HepG2 (cell line): ENCODE measurements around the gene ATP5MK. TPM values are rescaled to one million over a fixed set of nuclear protein-coding genes. Genes with fewer than 3 reads are reported as not detected.

ENCODE experiments used
- ATAC-seq: fragments of 200-7000 bp; cut with Tn5 transposase; 3 replicates; pipeline ENCODE4 v1.9.1; 2020; ENCODE audit warnings: mild to moderate bottlenecking, moderate library complexity
- BruUV-seq: library from RNA; stranded (reverse); fragments of 400-500 nt; replicated peaks from 2 replicates; lab custom pipeline; 2021; lab: Mats Ljungman, UMichigan
- CTCF ChIA-PET: fragments of 300-600 bp; formaldehyde crosslinking; extraction: SDS; loops from one replicate; lab custom pipeline; 2021; ENCODE audit warnings: low total read pairs, inconsistent platforms, low intra/inter-chr PET ratio; lab: Yijun Ruan, JAX
- POLR2A ChIA-PET: fragments of 350-600 bp; sonication (Branson Sonifier 250); formaldehyde crosslinking; loops from one replicate; lab custom pipeline; 2020; ENCODE audit warnings: antibody characterized with exemption, inconsistent platforms; lab: Yijun Ruan, JAX
- DNase-seq: peaks from one replicate; pipeline ENCODE4 v3.0.0-alpha.2; 2015; ENCODE audit warnings: low spot score
- FAIRE-seq: peaks from 3 replicates; lab custom pipeline; 2011; peaks lifted over from hg19 to GRCh38; lab: Jason Lieb, UNC
- H2AFZ ChIP-seq: one replicate; pipeline ENCODE4 v1.6.1; 2011; ENCODE audit warnings: low read length, inconsistent platforms
- H3K27ac ChIP-seq: fragments of 300-600 bp; 3 replicates; pipeline ENCODE4 v1.8.0; 2011; ENCODE audit warnings: mixed run types, mild to moderate bottlenecking, mixed read lengths, low read length, inconsistent platforms; ENCODE audit not compliant: insufficient read depth; ENCODE audit errors: extremely low read length
- H3K27me3 ChIP-seq, 2 experiments: fragments of 200-600 bp in 1 of 2; 2 replicates in 1 of 2; 3 replicates in 1 of 2; pipeline versions ENCODE4 v1.6.0 to v1.8.0; 2011; ENCODE audit warnings: low read length in 2 of 2, mild to moderate bottlenecking in 2 of 2, moderate library complexity in 2 of 2, inconsistent platforms in 1 of 2; ENCODE audit not compliant: insufficient read depth in 2 of 2, control insufficient read depth in 1 of 2
- H3K36me3 ChIP-seq, 2 experiments: fragments of 200-600 bp in 1 of 2; replicated peaks in 1 of 2; 2 replicates in 1 of 2; 3 replicates in 1 of 2; pipeline versions ENCODE4 v1.5.1 to v1.8.0; 2011; ENCODE audit warnings: low read length in 2 of 2, inconsistent platforms in 1 of 2; ENCODE audit not compliant: insufficient read depth in 2 of 2, control insufficient read depth in 1 of 2
- H3K4me1 ChIP-seq: 2 replicates; pipeline ENCODE4 v1.5.1; 2012; ENCODE audit warnings: low read length, inconsistent platforms; ENCODE audit not compliant: insufficient read depth
- H3K4me2 ChIP-seq: 2 replicates; pipeline ENCODE4 v1.6.0; 2011; ENCODE audit warnings: low read depth, low read length, inconsistent platforms
- H3K4me3 ChIP-seq, 3 experiments: fragments of 200-600 bp in 1 of 3; sonication (generic), shearing (Covaris generic) in 1 of 3; replicated peaks in 1 of 3; 2 replicates each; pipeline ENCODE4 v1.5.1; 2011 to 2016; ENCODE audit warnings: low read length in 3 of 3, inconsistent platforms in 2 of 3, low read depth in 2 of 3, mild to moderate bottlenecking in 2 of 3, control low read depth in 1 of 3, mixed read lengths in 1 of 3; ENCODE audit not compliant: insufficient read depth in 1 of 3
- H3K79me2 ChIP-seq: one replicate; pipeline ENCODE4 v1.6.1; 2011; ENCODE audit warnings: low read length, inconsistent platforms; ENCODE audit not compliant: insufficient read depth
- H3K9ac ChIP-seq: 2 replicates; pipeline ENCODE4 v1.6.0; 2011; ENCODE audit warnings: mild to moderate bottlenecking, low read depth, low read length, inconsistent platforms; ENCODE audit not compliant: insufficient read depth
- H3K9me3 ChIP-seq: 2 replicates; pipeline ENCODE4 v1.5.1; 2012; ENCODE audit warnings: mild to moderate bottlenecking, low read length
- H4K20me1 ChIP-seq: 2 replicates; pipeline ENCODE4 v1.6.0; 2011; ENCODE audit warnings: inconsistent platforms, mild to moderate bottlenecking, low read length, moderate library complexity; ENCODE audit not compliant: insufficient read depth
- AKAP8 ChIP-seq: sonication (generic); formaldehyde crosslinking; IDR thresholded peaks from 2 replicates; pipeline ENCODE4 v1.5.1; 2020; ENCODE audit warnings: mild to moderate bottlenecking, missing genetic modification reagents
- BCL6 ChIP-seq: IDR thresholded peaks from 2 replicates; pipeline ENCODE4 v1.6.1; 2016; ENCODE audit warnings: missing genetic modification reagents, missing compliant biosample characterization
- GTF3A ChIP-seq: sonication (generic); formaldehyde crosslinking; conservative IDR thresholded peaks from 2 replicates; pipeline ENCODE4 v1.4.0; 2020; ENCODE audit warnings: mild to moderate bottlenecking, missing genetic modification reagents
- MAX ChIP-seq: IDR thresholded peaks from 2 replicates; pipeline ENCODE4 v1.6.1; 2012; ENCODE audit warnings: inconsistent platforms
- POLR2AphosphoS2 ChIP-seq: IDR thresholded peaks from 2 replicates; pipeline ENCODE4 v1.6.1; 2011; ENCODE audit warnings: low read depth, low read length, improper control_type of control experiment
- ZBTB1 ChIP-seq: sonication (generic); formaldehyde crosslinking; IDR thresholded peaks from 2 replicates; pipeline ENCODE4 v1.4.0; 2020; ENCODE audit warnings: missing genetic modification reagents, borderline replicate concordance
- ZFP37 ChIP-seq: sonication (generic); formaldehyde crosslinking; IDR thresholded peaks from 2 replicates; pipeline ENCODE4 v1.4.0; 2020; ENCODE audit warnings: missing genetic modification reagents, borderline replicate concordance
- ZNF121 ChIP-seq: sonication (generic); formaldehyde crosslinking; IDR thresholded peaks from 2 replicates; pipeline ENCODE4 v1.5.0; 2020; ENCODE audit warnings: mild to moderate bottlenecking, missing genetic modification reagents
- ZNF614 ChIP-seq: IDR thresholded peaks from 2 replicates; pipeline ENCODE4 v1.6.1; 2018; ENCODE audit warnings: missing biosample characterization, missing genetic modification reagents, inconsistent platforms, borderline replicate concordance
- ZNF770 ChIP-seq: sonication (generic); formaldehyde crosslinking; IDR thresholded peaks from 2 replicates; pipeline ENCODE4 v1.5.0; 2020; ENCODE audit warnings: mild to moderate bottlenecking, missing genetic modification reagents
- ZSCAN25 ChIP-seq: sonication (generic); formaldehyde crosslinking; IDR thresholded peaks from 2 replicates; pipeline ENCODE4 v1.8.0; 2022; ENCODE audit warnings: mild to moderate bottlenecking, missing genetic modification reagents
- WGBS: methylation state at CpG from one replicate; pipeline ENCODE4 v1.1.6; 2017; ENCODE audit warnings: low lambda C conversion rate; 5-methylcytosine and 5-hydroxymethylcytosine counted together
- in situ Hi-C: cut with HindIII; loops from 2 replicates; pipeline ENCODE4 v1.10.0; 2017; ENCODE audit warnings: low pct_unique_long_range_greater_than_20kb; ENCODE audit not compliant: extremely low pct_ligation_motif_present
- intact Hi-C: fragments of 100-400 bp; cut with micrococcal nuclease; formaldehyde crosslinking; loops from one replicate; pipeline ENCODE4 v1.10.0; 2022; ENCODE audit not compliant: unreplicated experiment
- polyA plus RNA-seq, 8 experiments: library from polyadenylated mRNA; depleted of rRNA in 3 of 8; stranded (reverse) in 7 of 8; unstranded in 1 of 8; fragments of >200 nt; fragmentation: Illumina TruSeq in 4 of 8; extraction: Trizol in 4 of 8; gene quantifications; 2 replicates each; pipeline versions ENCODE4 v1.2.1 to v1.2.3, GENCODE V29; 2011 to 2016; ENCODE audit warnings: low read depth in 4 of 8, missing spikeins in 1 of 8, mixed read lengths in 1 of 8; ENCODE audit not compliant: insufficient read depth in 1 of 8
- total RNA-seq, 5 experiments: library from RNA; depleted of rRNA; stranded (reverse); fragments of >200 nt; fragmentation: Illumina TruSeq; extraction: Trizol; gene quantifications; 2 replicates each; pipeline ENCODE4 v1.2.3, GENCODE V29; 2016; ENCODE audit warnings: low read depth in 1 of 5
- TF ChIP-seq, protein P1 (sequence below): sonication (generic); formaldehyde crosslinking; IDR thresholded peaks from 2 replicates; pipeline ENCODE4 v1.4.0; 2020; ENCODE audit warnings: missing genetic modification reagents
- TF ChIP-seq, protein P2 (sequence below): sonication (generic); formaldehyde crosslinking; conservative IDR thresholded peaks from 2 replicates; pipeline ENCODE4 v1.4.0; 2020; ENCODE audit warnings: mild to moderate bottlenecking, missing genetic modification reagents, moderate library complexity

The ATP5MK gene
- total and polyA plus RNA-seq, 2 of the 13 experiments (the other 11 are each of a cell fraction or from before 2014, with no cell fraction given) = 312 to 517 TPM

- in situ Hi-C loops = no loop called here
- FAIRE-seq (no peak), ATAC-seq (no peak), DNase-seq (no peak)
- Histone ChIP-seq H3K79me2 (no peaks in the 10 kb centered on the region), H3K27ac (no peak overlapping the region), H3K27me3 (no peaks in the 10 kb centered on the region; a peak in 1 of 5 replicates), H3K9me3 (no peaks in the 10 kb centered on the region), H4K20me1 (no peaks in the 10 kb centered on the region), H3K4me3 (no peak overlapping the region), H2AFZ (no peak overlapping the region), H3K4me1 (peaks cover 17% of the 10 kb centered on the region; the same call in 1 of the 2 replicates), H3K36me3 (no peaks in the 10 kb centered on the region), H3K4me2 (no peak overlapping the region), H3K9ac (no peak overlapping the region)
- POLR2A ChIA-PET = interaction anchor here (1.5 kb wide), 1 partner anchor 13 kb away, joined by 6 read pairs; no protein-coding TSS in a partner anchor
- intact Hi-C loops = no loop called here
- no peak for TF ChIP-seq ZFP37 (CRISPR knock-in tag)
- TF ChIP-seq MAX = no peak
- TF ChIP-seq, protein P1, sequence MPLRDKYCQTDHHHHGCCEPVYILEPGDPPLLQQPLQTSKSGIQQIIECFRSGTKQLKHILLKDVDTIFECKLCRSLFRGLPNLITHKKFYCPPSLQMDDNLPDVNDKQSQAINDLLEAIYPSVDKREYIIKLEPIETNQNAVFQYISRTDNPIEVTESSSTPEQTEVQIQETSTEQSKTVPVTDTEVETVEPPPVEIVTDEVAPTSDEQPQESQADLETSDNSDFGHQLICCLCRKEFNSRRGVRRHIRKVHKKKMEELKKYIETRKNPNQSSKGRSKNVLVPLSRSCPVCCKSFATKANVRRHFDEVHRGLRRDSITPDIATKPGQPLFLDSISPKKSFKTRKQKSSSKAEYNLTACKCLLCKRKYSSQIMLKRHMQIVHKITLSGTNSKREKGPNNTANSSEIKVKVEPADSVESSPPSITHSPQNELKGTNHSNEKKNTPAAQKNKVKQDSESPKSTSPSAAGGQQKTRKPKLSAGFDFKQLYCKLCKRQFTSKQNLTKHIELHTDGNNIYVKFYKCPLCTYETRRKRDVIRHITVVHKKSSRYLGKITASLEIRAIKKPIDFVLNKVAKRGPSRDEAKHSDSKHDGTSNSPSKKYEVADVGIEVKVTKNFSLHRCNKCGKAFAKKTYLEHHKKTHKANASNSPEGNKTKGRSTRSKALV (CRISPR knock-in tag) = no peak
- TF ChIP-seq GTF3A = no peak
- no peak for TF ChIP-seq BCL6 (CRISPR knock-in tag)
- TF ChIP-seq ZSCAN25 (CRISPR knock-in tag) = no peak
- no peak for TF ChIP-seq POLR2AphosphoS2
- TF ChIP-seq ZNF121 (CRISPR knock-in tag) = peak; percentile 64
- no peak for TF ChIP-seq ZNF614 (CRISPR knock-in tag)
- no peak for TF ChIP-seq AKAP8 (CRISPR knock-in tag)
- peak; percentile 85 for TF ChIP-seq ZNF770 (CRISPR knock-in tag)
- TF ChIP-seq, protein P2, sequence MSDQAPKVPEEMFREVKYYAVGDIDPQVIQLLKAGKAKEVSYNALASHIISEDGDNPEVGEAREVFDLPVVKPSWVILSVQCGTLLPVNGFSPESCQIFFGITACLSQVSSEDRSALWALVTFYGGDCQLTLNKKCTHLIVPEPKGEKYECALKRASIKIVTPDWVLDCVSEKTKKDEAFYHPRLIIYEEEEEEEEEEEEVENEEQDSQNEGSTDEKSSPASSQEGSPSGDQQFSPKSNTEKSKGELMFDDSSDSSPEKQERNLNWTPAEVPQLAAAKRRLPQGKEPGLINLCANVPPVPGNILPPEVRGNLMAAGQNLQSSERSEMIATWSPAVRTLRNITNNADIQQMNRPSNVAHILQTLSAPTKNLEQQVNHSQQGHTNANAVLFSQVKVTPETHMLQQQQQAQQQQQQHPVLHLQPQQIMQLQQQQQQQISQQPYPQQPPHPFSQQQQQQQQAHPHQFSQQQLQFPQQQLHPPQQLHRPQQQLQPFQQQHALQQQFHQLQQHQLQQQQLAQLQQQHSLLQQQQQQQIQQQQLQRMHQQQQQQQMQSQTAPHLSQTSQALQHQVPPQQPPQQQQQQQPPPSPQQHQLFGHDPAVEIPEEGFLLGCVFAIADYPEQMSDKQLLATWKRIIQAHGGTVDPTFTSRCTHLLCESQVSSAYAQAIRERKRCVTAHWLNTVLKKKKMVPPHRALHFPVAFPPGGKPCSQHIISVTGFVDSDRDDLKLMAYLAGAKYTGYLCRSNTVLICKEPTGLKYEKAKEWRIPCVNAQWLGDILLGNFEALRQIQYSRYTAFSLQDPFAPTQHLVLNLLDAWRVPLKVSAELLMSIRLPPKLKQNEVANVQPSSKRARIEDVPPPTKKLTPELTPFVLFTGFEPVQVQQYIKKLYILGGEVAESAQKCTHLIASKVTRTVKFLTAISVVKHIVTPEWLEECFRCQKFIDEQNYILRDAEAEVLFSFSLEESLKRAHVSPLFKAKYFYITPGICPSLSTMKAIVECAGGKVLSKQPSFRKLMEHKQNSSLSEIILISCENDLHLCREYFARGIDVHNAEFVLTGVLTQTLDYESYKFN (CRISPR knock-in tag) = no peak
- TF ChIP-seq ZBTB1 (CRISPR knock-in tag) = no peak
- CTCF ChIA-PET = no interaction called here
- no TSS peak for BruUV-seq
- WGBS = 27% methylated on average over 5 of the region's 5 CpGs
Measured at GRCh38 chr10:103355906-103356599, 40.2 kb downstream of the ATP5MK start.
